Sigmoid colon (tissue), 4 donors: ENCODE measurements around the gene ZBTB40.

Source experiments
- EP300 ChIP-seq, 4 donors: sonication (generic); formaldehyde crosslinking; IDR thresholded peaks; one replicate each; pipeline ENCODE4 v1.6.1; 2017; ENCODE audit warnings: antibody characterized with exemption in 4 of 4
- POLR2A ChIP-seq, 2 donors: fragments of 450-650 bp; IDR thresholded peaks; one replicate each; pipeline ENCODE4 v1.6.1; 2016; ENCODE audit warnings: antibody characterized with exemption in 2 of 2, mild to moderate bottlenecking in 2 of 2, moderate library complexity in 2 of 2
- POLR2AphosphoS5 ChIP-seq, 4 donors: sonication (generic); formaldehyde crosslinking; IDR thresholded peaks; one replicate each; pipeline ENCODE4 v1.6.1; 2017; ENCODE audit warnings: antibody characterized with exemption in 4 of 4
- TF ChIP-seq, protein P1 (sequence below), 4 experiments: fragments of 450-650 bp in 3 of 4; fragments of 200-600 bp in 1 of 4; IDR thresholded peaks; one replicate each; pipeline ENCODE4 v1.5.1; 2016 to 2019; ENCODE audit warnings: antibody characterized with exemption in 4 of 4, mild to moderate bottlenecking in 3 of 4, moderate library complexity in 2 of 4

DNA sequence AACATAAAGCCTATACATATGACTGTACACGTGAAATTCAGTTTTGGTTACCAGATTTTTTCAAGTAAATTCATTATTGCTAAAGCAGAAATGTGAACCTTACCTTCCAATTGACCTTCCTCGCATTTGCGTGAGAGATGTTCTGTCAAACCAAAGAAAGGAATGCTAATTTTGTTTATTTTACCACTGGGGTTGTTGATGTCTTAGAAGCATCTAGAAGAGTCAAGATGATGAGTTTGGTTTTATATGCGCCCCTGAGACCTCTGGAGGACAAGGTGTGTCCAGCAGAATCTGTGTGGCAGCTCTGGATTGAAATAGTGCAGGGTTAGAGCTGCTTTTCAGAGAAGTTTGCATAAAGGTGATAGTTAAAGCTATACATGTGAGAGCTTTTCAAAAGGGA lies 48.4 kb downstream of the ZBTB40 start:
- TF ChIP-seq POLR2A (IDR thresholded peaks at IDR 0.05) (no peak), EP300 (IDR thresholded peaks at IDR 0.05) (no peak), POLR2AphosphoS5 (IDR thresholded peaks at IDR 0.05) (no peak)
- TF ChIP-seq, protein P1, sequence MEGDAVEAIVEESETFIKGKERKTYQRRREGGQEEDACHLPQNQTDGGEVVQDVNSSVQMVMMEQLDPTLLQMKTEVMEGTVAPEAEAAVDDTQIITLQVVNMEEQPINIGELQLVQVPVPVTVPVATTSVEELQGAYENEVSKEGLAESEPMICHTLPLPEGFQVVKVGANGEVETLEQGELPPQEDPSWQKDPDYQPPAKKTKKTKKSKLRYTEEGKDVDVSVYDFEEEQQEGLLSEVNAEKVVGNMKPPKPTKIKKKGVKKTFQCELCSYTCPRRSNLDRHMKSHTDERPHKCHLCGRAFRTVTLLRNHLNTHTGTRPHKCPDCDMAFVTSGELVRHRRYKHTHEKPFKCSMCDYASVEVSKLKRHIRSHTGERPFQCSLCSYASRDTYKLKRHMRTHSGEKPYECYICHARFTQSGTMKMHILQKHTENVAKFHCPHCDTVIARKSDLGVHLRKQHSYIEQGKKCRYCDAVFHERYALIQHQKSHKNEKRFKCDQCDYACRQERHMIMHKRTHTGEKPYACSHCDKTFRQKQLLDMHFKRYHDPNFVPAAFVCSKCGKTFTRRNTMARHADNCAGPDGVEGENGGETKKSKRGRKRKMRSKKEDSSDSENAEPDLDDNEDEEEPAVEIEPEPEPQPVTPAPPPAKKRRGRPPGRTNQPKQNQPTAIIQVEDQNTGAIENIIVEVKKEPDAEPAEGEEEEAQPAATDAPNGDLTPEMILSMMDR (IDR thresholded peaks at IDR 0.05): no peak
